Measurements from ENCODE around the gene NKRF. TPM values are rescaled to one million over a fixed set of nuclear protein-coding genes. Genes with fewer than 3 reads are reported as not detected.

The NKRF gene
- total RNA-seq, 1 experiment from 2014 or later, result 9.1 TPM

GRCh38 chrX:119574394-119575266 lies 31.6 kb downstream of the NKRF start, which contains the start of gene UBE2A:
Gene UBE2A (plus strand): TSS chrX:119574563. CDS start chrX:119574712, 149 bp downstream.
- Histone ChIP-seq H3K9me3 (ENCODE audit: low read length) (no peaks in the 10 kb centered on the region), H3K4me1 (ENCODE audit: insufficient read depth, low read length) (peaks cover 19% of the 10 kb centered on the region), H3K36me3 (ENCODE audit: low read depth, low read length) (peaks cover 7% of the 10 kb centered on the region), H3K79me2 (ENCODE audit: low read length) (peaks cover 24% of the 10 kb centered on the region), H4K20me1 (ENCODE audit: low read length) (no peaks in the 10 kb centered on the region), H3K27me3 (ENCODE audit: low read length) (no peaks in the 10 kb centered on the region), H3K4me2 (ENCODE audit: low read length) (peak within 1 kb of the TSS; percentile 93), H3K27ac (ENCODE audit: low read length) (peak within 1 kb of the TSS; percentile 71), H2AFZ (ENCODE audit: low read length) (peak within 1 kb of the TSS; percentile 99), H3F3A (ENCODE audit: low read length, unreplicated experiment) (no peaks in the 10 kb centered on the region), H3K4me3 (ENCODE audit: low read length) (peak within 1 kb of the TSS; percentile 92), H3K9me2 (replicated peaks; ENCODE audit: low read length) (no peaks in the 10 kb centered on the region), H3K9ac (ENCODE audit: low read length) (peak within 1 kb of the TSS; percentile 89)
- intact Hi-C loops (cut with micrococcal nuclease), result loop anchor here (1.0 to 2.0 kb wide), 2 partner anchors 9 to 58 kb away; partner anchors contain the start of gene STEEP1
- ChIA-PET CTCF (interaction anchor here (0.5 to 0.6 kb wide), 3 partner anchors 56 to 278 kb away, joined by 3 to 5 read pairs (median 3); partner anchors contain the start of gene UPF3B), POLR2A (ENCODE audit: unreplicated experiment) (interaction anchor here (0.6 kb wide), 2 partner anchors 10 to 278 kb away, joined by 3 to 6 read pairs; partner anchors contain the start of gene UPF3B)
- TF ChIP-seq, protein P1, sequence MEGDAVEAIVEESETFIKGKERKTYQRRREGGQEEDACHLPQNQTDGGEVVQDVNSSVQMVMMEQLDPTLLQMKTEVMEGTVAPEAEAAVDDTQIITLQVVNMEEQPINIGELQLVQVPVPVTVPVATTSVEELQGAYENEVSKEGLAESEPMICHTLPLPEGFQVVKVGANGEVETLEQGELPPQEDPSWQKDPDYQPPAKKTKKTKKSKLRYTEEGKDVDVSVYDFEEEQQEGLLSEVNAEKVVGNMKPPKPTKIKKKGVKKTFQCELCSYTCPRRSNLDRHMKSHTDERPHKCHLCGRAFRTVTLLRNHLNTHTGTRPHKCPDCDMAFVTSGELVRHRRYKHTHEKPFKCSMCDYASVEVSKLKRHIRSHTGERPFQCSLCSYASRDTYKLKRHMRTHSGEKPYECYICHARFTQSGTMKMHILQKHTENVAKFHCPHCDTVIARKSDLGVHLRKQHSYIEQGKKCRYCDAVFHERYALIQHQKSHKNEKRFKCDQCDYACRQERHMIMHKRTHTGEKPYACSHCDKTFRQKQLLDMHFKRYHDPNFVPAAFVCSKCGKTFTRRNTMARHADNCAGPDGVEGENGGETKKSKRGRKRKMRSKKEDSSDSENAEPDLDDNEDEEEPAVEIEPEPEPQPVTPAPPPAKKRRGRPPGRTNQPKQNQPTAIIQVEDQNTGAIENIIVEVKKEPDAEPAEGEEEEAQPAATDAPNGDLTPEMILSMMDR (conservative IDR thresholded peaks at IDR 0.05; ENCODE audit: low read depth, low read length), result 0 out of 2 replicates have a peak, but pooled peaks have one; percentile 30
- TF ChIP-seq EZH2 (IDR thresholded peaks at IDR 0.05; ENCODE audit: low read length, unreplicated experiment) (no peak), EZH2phosphoT487 (IDR thresholded peaks at IDR 0.05; ENCODE audit: borderline replicate concordance, low read length) (no peak)
- no TSS peak for BruUV-seq (replicated peaks)
- peak; percentile 86 for DNase-seq
- peak; percentile 85 for ATAC-seq

- CTCF ChIA-PET, result interaction anchor here (0.5 to 0.6 kb wide), 2 partner anchors 56 to 279 kb away, joined by 3 to 5 read pairs; partner anchors contain the start of gene UPF3B
- peaks cover 24% of the 10 kb centered on the region for H3K79me2 ChIP-seq (ENCODE audit: low read length)
- H3K4me1 ChIP-seq (ENCODE audit: insufficient read depth, low read length), result peaks cover 19% of the 10 kb centered on the region
- H3K9me3 ChIP-seq (ENCODE audit: low read length), result no peaks in the 10 kb centered on the region
- H3K9ac ChIP-seq (ENCODE audit: low read length), result peak overlapping the region; percentile 89
- H3K4me2 ChIP-seq (ENCODE audit: low read length), result peak overlapping the region; percentile 93
- no peaks in the 10 kb centered on the region for H3F3A ChIP-seq (ENCODE audit: low read length, unreplicated experiment)
- DNase-seq (peak; percentile 51), ATAC-seq (peak; percentile 47)
- no TSS peak for BruUV-seq (replicated peaks)
- peak overlapping the region; percentile 92 for H3K4me3 ChIP-seq (ENCODE audit: low read length)
- H3K27me3 ChIP-seq (ENCODE audit: low read length), result no peaks in the 10 kb centered on the region
- TF ChIP-seq, protein P1 (conservative IDR thresholded peaks at IDR 0.05; ENCODE audit: low read depth, low read length), result no peak
- TF ChIP-seq EZH2phosphoT487 (IDR thresholded peaks at IDR 0.05; ENCODE audit: borderline replicate concordance, low read length) (no peak), EZH2 (IDR thresholded peaks at IDR 0.05; ENCODE audit: low read length, unreplicated experiment) (no peak)
- H3K36me3 ChIP-seq (ENCODE audit: low read depth, low read length), result peaks cover 7% of the 10 kb centered on the region
- POLR2A ChIA-PET (ENCODE audit: unreplicated experiment), result interaction anchor here (0.6 kb wide), 1 partner anchor 9 kb away, joined by 3 read pairs; no protein-coding TSS in a partner anchor
- peak overlapping the region; percentile 71 for H3K27ac ChIP-seq (ENCODE audit: low read length)
- intact Hi-C loops (cut with micrococcal nuclease), result loop anchor here (1.0 to 2.0 kb wide), 2 partner anchors 9 to 57 kb away; partner anchors contain the start of gene STEEP1
- H3K9me2 ChIP-seq (replicated peaks; ENCODE audit: low read length), result no peaks in the 10 kb centered on the region
- peak overlapping the region; percentile 99 for H2AFZ ChIP-seq (ENCODE audit: low read length)
- H4K20me1 ChIP-seq (ENCODE audit: low read length), result no peaks in the 10 kb centered on the region
Observed at GRCh38 chrX:119573840-119574393, 32.3 kb downstream of the NKRF start.

All from PC-3 (cell line).